Type B pancreatic cell (in vitro differentiated cells): ENCODE data around the gene ATP7B. TPM values are rescaled to one million over a fixed set of nuclear protein-coding genes. Genes with fewer than 3 reads are reported as not detected.

Experiments used
- DNase-seq: peaks from one replicate; pipeline ENCODE4 v3.0.0; 2021; ENCODE audit warnings: mixed read lengths; ENCODE audit not compliant: unreplicated experiment; ENCODE audit errors: extremely low spot score
- H3K27ac Mint-ChIP-seq: 2 replicates; pipeline ENCODE4 v1.8.0; 2021; ENCODE audit warnings: mild to moderate bottlenecking, mixed read lengths
- H3K27me3 Mint-ChIP-seq: 2 replicates; pipeline ENCODE4 v1.8.0; 2021; ENCODE audit warnings: mixed read lengths
- H3K36me3 Mint-ChIP-seq: 2 replicates; pipeline ENCODE4 v1.8.0; 2021; ENCODE audit warnings: mixed read lengths
- H3K4me1 Mint-ChIP-seq: one replicate; pipeline ENCODE4 v1.8.0; 2021; ENCODE audit warnings: mixed read lengths; ENCODE audit not compliant: unreplicated experiment
- H3K4me3 Mint-ChIP-seq: 2 replicates; pipeline ENCODE4 v1.8.0; 2021; ENCODE audit warnings: mild to moderate bottlenecking, mixed read lengths
- H3K9me3 Mint-ChIP-seq: 2 replicates; pipeline ENCODE4 v1.8.0; 2021; ENCODE audit warnings: mixed read lengths
- total RNA-seq: library from RNA; stranded (reverse); gene quantifications from 2 replicates; pipeline ENCODE4 v1.2.1, GENCODE V29; 2021; ENCODE audit warnings: low replicate concordance
- TF ChIP-seq, protein P1 (sequence below): fragments of 200-600 bp; sonication (generic); conservative IDR thresholded peaks from 2 replicates; pipeline ENCODE4 v1.5.0; 2021; ENCODE audit warnings: antibody characterized with exemption, mild to moderate bottlenecking

Gene ATP7B
- total RNA-seq, 1 donor from 2014 or later = 27.7 TPM

GRCh38 chr13:51925865-51926527, 85.3 kb downstream of the ATP7B start:
- peaks cover 4% of the 10 kb centered on the region for H3K36me3 Mint-ChIP-seq
- H3K4me1 Mint-ChIP-seq = no peaks in the 10 kb centered on the region
- H3K27me3 Mint-ChIP-seq = no peaks in the 10 kb centered on the region
- H3K4me3 Mint-ChIP-seq = no peak overlapping the region
- DNase-seq = no peak
- H3K27ac Mint-ChIP-seq = no peak overlapping the region
- TF ChIP-seq, protein P1, sequence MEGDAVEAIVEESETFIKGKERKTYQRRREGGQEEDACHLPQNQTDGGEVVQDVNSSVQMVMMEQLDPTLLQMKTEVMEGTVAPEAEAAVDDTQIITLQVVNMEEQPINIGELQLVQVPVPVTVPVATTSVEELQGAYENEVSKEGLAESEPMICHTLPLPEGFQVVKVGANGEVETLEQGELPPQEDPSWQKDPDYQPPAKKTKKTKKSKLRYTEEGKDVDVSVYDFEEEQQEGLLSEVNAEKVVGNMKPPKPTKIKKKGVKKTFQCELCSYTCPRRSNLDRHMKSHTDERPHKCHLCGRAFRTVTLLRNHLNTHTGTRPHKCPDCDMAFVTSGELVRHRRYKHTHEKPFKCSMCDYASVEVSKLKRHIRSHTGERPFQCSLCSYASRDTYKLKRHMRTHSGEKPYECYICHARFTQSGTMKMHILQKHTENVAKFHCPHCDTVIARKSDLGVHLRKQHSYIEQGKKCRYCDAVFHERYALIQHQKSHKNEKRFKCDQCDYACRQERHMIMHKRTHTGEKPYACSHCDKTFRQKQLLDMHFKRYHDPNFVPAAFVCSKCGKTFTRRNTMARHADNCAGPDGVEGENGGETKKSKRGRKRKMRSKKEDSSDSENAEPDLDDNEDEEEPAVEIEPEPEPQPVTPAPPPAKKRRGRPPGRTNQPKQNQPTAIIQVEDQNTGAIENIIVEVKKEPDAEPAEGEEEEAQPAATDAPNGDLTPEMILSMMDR = no peak
- no peaks in the 10 kb centered on the region for H3K9me3 Mint-ChIP-seq

GRCh38 chr13:51924756-51925544, 86.3 kb downstream of the ATP7B start:
- no peaks in the 10 kb centered on the region for H3K27me3 Mint-ChIP-seq
- H3K36me3 Mint-ChIP-seq = peaks cover 3% of the 10 kb centered on the region
- TF ChIP-seq, protein P1 = no peak
- peak; percentile 6 for DNase-seq
- H3K27ac Mint-ChIP-seq = no peak overlapping the region
- H3K9me3 Mint-ChIP-seq = no peaks in the 10 kb centered on the region
- no peak overlapping the region for H3K4me3 Mint-ChIP-seq
- no peaks in the 10 kb centered on the region for H3K4me1 Mint-ChIP-seq

DNA sequence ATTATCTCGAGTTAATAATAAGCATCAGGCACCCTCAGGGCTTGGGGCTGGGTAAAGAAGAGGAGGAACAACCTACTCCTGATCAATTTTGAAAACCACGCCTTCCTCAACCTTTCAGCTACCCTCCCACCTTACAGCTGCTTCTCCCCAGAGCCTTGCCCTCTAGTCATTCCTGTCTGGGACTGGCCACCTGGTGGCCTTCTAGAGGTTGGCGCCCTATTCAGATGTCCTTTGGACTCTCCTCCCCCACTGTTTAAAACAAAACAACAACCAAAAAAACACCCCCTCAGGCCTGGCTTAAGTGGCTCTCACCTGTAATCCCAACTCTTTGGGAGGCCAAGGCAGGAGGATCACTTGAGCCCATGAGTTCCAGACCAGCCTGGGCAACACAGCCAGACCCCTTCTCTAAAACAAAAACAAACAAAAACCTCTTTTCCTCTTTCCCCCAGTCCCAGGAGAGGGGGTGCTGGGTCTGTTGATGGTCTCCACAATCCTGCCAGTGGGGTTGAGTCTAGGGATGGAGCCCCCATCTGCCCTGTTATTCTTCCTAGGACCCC, 87.2 kb downstream of the ATP7B start:
- H3K27me3 Mint-ChIP-seq = no peaks in the 10 kb centered on the region
- peaks cover 3% of the 10 kb centered on the region for H3K36me3 Mint-ChIP-seq
- peak; percentile 37 for DNase-seq
- H3K27ac Mint-ChIP-seq = no peak overlapping the region
- H3K4me1 Mint-ChIP-seq = no peaks in the 10 kb centered on the region
- TF ChIP-seq, protein P1 = peak; percentile 59
- no peak overlapping the region for H3K4me3 Mint-ChIP-seq
- no peaks in the 10 kb centered on the region for H3K9me3 Mint-ChIP-seq

DNA sequence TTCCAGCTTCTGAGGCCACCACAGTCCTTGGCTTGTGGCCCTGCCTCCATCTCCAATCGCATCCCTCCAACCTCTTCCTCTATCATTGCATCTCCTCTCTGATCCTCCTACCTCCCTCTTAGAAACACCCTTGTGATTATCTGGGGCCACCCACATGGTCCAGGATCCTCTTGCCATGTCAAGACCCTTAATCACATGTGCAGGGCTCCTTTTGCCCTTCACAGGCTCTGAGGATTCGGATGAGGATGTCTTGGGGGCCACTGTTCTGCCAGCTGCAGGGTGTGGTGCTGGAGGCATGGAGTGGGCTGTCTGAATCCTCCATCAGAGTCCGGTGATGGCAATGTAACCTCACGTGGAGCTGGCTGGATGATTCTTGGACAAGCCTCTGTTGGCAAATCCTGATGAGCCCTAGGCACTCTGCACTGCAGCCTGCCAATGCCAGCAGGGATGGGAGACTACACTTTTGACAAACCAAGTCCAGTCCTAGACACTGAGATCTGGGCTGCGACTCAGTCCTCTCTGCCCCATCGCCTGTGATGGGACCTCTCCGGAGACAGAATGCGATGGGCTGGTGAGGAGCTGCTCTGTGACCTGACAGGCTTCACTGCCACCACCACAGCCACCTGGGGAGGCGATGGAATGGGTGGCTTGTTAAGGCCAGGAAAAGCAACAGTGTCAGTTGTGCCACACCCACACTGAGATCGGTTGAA, 88.3 kb downstream of the ATP7B start:
- DNase-seq = peak; percentile 49
- Mint-ChIP-seq H3K4me1 (no peaks in the 10 kb centered on the region), H3K36me3 (peaks cover 3% of the 10 kb centered on the region), H3K4me3 (no peak overlapping the region), H3K27ac (no peak overlapping the region), H3K9me3 (no peaks in the 10 kb centered on the region), H3K27me3 (no peaks in the 10 kb centered on the region)
- TF ChIP-seq, protein P1 = no peak

- H3K27ac Mint-ChIP-seq = no peak overlapping the region
- peak; percentile 10 for DNase-seq
- H3K9me3 Mint-ChIP-seq = no peaks in the 10 kb centered on the region
- TF ChIP-seq, protein P1 = no peak
- peaks cover 3% of the 10 kb centered on the region for H3K36me3 Mint-ChIP-seq
- H3K27me3 Mint-ChIP-seq = no peaks in the 10 kb centered on the region
- no peak overlapping the region for H3K4me3 Mint-ChIP-seq
- H3K4me1 Mint-ChIP-seq = no peaks in the 10 kb centered on the region
Measured at GRCh38 chr13:51921790-51922740, 89.2 kb downstream of the ATP7B start.
